Midbrain (tissue), 1 donor: ENCODE measurements around the gene NDUFS2.

Experiments used
- DNase-seq: peaks from one replicate; lab custom pipeline; 2025; lab: John Stamatoyannopoulos, UW

NDUFS2 gene

DNA sequence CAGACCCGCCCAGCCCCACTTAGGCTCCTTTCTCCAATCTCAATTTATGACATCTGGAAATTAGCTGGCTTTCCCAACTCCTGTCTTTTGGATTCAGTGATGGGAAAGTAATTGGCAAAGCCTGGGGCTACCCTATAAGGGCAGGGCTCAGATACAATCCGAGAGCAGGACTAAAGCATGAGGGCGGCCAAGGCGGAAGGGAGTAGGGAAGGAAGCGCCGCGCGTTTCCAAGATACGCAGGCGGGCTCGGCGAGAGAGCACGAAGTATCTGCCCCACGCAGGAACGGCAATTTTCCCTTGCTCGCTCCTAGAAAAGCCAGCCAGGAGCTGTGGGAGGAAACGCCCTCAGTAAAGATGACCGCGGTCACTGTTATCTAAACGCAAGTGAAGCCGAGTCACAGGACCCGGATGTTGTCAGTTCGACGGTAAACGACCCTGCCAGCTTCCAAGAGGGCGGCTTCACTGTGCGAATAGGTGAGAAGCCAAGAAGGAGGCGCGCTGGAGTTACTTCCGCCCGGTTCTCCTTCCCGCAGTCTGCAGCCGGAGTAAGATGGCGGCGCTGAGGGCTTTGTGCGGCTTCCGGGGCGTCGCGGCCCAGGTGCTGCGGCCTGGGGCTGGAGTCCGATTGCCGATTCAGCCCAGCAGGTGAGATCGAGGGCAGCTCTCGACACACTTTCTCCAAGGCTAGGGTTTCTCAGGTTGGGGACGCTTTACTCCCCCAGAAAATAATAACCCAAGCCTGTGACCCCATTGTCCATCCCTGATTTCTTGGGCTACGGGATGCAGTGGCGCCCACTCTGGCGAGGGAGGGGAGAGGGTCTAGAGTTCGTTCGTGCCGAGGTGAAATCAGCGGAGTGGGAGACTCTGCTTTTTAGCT, at the start of gene NDUFS2:
NDUFS2 (plus strand) TSS at position 532 of the 877 bp plus-strand sequence; CDS start at position 551, 19 bp downstream.
- peak; percentile 99 for DNase-seq

- DNase-seq = no peak
Measured at GRCh38 chr1:161153176-161153575, 49.0 kb upstream of the NDUFS2 start.

- DNase-seq = peak; percentile 88
Measured at GRCh38 chr1:161153682-161154337, 48.4 kb upstream of the NDUFS2 start, which contains the start of gene UFC1. Gene UFC1 (plus strand): TSS chr1:161153978. CDS start chr1:161153998, 20 bp downstream.

- DNase-seq = no peak
Measured at GRCh38 chr1:161157867-161158266, 44.3 kb upstream of the NDUFS2 start.

DNA sequence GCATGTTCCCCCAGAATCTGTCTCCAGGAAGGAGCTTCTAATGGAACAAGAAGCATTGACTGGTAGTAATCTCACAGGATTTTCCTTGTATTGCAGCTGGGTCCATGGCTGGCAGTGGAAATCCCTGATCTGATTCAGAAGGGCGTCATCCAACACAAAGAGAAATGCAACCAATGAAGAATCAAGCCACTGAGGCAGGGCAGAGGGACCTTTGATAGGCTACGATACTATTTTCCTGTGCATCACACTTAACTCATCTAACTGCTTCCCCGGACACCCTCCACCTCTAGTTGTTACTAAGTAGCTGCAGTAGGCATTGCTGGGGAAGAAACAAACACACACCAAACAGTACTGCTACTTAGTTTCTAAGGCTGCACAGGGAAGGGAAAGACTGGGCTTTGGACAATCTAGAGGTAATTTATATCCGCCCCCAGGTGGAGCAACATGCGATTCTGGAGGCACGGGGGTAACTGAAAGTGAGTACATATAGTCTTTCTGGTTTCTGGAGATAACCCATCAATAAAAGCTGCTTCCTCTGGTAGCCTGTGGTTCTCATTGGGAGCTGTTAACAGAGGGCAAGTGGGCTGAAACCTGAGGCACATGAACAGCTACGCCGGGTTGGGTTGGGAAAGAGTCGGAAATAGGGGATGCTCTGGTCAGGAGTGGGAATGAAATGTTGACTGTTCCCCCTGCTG, 43.7 kb upstream of the NDUFS2 start:
- no peak for DNase-seq

DNA sequence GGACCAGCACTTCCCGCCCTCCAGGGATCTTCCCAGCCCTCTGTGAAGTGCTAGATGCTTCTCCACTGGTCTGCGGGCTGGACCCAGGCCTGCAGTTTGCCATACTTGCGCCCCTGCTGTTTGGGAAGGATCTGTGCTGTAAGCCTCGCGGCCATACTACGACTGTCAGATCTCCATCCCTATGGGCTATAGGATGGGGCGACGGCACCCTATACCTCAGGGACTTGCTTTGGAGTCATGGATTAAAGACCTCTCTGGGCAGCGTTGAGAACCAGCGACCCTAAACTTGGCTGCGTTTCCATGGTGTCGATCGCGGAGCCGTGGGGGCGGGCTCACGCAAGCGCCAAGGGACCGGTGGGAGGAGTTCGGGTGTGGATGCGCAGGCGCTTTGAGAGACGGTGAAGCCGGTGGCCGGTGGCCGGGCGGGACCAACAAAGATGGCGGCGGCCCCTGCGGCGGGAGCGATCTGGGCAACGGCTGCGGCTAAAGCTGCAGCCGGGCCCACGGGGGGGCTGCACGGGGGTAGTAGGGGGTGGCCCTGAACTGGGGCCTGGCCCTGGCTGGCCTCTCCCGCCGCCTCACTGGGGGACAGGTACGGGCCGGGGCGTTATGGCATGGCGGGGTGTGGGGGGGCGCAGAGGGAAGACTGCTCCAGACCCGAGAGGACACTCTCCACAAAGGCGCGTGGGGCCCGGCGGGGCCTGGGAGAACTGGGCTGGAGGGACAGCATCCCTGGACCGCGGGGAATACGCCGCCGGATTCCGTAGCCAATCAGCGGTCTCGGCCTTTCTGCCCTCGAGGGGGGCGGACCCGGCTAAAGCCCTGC, 42.9 kb upstream of the NDUFS2 start, which contains the start of gene USP21:
USP21 (plus strand) TSS at position 414 of the 826 bp plus-strand sequence. CDS start 1,141 bp downstream, outside the sequence.
- DNase-seq = peak; percentile 97

DNA sequence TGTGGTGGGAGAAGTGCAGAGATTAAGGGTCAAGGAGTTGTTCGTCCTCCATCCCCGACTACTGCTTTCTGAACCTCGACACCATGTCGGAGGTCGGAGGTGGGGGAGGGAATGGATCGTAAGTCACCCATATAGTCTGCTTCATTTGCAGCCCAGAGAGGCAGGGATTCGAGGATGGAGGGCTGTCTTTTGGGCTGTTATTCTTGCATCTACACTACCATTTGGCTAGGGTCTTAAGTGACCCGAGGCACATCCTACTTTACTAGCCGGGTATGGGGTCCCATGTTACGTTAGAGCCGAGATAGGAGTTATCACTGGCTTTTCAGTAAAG, 42.3 kb upstream of the NDUFS2 start:
- DNase-seq = peak; percentile 51

DNA sequence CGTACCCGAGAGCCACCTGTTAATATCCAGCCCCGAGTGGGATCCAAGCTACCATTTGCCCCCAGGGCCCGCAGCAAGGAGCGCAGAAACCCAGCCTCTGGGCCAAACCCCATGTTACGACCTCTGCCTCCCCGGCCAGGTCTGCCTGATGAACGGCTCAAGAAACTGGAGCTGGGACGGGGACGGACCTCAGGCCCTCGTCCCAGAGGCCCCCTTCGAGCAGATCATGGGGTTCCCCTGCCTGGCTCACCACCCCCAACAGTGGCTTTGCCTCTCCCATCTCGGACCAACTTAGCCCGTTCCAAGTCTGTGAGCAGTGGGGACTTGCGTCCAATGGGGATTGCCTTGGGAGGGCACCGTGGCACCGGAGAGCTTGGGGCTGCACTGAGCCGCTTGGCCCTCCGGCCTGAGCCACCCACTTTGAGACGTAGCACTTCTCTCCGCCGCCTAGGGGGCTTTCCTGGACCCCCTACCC, 41.5 kb upstream of the NDUFS2 start:
- no peak for DNase-seq

DNA sequence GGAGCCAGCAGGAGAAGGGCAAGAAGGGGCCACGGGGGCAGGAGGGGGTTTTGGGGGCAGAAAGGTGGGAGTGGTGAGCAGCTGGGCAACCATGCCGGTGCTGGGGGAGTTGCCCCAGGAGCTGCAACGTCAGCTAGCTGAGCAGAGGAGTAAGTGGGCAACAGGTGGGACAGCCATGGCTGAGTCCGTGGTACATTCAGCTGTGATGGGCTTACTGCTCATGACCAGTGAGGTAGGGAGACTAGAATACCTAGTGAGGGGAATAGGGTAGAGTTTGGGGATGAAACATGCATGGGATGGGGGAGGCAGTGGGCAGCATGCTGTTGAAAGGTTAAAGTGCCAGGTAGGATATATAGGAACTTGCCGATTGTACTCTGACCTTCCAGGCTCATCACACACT, 40.5 kb upstream of the NDUFS2 start:
- no peak for DNase-seq

DNA sequence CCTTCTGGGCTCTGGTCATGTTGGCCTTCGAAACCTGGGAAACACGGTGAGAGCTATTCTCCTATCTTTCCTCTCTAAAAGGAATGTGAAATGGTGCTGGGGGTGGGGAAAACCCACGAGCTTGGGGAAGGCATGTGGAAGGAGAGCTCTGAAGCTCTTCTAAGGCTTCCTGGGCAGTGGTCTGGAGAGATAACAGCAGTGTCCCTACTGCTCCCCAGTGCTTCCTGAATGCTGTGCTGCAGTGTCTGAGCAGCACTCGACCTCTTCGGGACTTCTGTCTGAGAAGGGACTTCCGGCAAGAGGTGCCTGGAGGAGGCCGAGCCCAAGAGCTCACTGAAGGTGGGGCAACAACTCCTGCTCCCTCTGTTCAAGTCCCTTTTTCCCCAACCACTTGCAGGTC, 40.1 kb upstream of the NDUFS2 start:
- no peak for DNase-seq

DNA sequence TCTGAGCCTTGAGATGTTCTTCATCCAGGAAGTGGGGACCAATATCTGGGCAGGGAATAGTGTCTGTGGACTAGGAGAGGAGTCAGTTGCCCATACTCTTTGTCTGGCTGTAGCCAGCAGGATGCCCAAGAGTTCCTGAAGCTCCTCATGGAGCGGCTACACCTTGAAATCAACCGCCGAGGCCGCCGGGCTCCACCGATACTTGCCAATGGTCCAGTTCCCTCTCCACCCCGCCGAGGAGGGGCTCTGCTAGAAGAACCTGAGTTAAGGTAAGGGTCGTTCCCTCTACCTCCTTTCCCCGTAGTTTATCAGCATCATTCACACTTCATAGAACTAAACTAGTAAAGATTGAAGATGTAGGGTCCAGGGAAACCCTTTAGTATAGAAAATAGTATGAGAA, 39.4 kb upstream of the NDUFS2 start:
- no peak for DNase-seq

DNA sequence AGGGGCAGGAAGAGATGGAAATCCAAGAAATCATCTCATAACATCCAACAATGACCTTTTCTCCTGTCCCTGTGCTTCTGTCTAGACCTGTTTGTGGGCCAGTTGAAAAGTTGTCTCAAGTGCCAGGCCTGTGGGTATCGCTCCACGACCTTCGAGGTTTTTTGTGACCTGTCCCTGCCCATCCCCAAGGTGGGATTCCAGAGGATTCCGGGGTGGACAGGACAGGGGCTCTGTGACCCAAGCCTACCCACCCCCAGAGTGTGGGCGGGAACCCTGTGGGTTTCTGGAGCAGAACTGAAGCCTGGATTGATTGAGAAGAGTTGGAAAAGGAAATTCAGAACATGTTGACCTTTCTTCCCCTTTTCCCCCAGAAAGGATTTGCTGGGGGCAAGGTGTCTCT, 38.4 kb upstream of the NDUFS2 start:
- DNase-seq = no peak

DNA sequence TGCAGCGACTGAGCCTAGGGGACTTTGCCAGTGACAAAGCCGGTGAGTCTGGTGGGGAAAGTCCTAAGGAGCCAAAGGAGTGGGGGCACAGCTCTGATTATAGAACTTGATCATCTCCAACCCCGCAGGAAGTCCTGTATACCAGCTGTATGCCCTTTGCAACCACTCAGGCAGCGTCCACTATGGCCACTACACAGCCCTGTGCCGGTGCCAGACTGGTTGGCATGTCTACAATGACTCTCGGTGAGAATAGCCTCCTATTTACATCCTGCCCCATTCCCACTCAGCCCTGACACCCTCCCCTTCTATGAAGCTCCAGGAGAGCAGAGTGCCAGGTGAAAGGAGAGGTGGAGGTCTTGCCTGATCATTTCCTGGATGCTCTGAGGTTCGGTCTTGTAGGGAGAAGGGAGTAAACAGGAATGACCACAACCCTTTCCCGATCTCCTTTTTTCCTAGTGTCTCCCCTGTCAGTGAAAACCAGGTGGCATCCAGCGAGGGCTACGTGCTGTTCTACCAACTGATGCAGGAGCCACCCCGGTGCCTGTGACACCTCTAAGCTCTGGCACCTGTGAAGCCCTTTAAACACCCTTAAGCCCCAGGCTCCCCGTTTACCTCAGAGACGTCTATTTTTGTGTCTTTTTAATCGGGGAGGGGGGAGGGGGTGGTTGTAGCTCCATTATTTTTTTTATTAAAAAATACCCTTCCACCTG, 37.1 kb upstream of the NDUFS2 start:
- DNase-seq = no peak

GRCh38 chr1:161165742-161166668, 36.2 kb upstream of the NDUFS2 start, which contains the start of gene PPOX:
Gene PPOX (plus strand): TSS chr1:161166426. CDS start chr1:161166848, 422 bp downstream.
- peak; percentile 99 for DNase-seq

DNA sequence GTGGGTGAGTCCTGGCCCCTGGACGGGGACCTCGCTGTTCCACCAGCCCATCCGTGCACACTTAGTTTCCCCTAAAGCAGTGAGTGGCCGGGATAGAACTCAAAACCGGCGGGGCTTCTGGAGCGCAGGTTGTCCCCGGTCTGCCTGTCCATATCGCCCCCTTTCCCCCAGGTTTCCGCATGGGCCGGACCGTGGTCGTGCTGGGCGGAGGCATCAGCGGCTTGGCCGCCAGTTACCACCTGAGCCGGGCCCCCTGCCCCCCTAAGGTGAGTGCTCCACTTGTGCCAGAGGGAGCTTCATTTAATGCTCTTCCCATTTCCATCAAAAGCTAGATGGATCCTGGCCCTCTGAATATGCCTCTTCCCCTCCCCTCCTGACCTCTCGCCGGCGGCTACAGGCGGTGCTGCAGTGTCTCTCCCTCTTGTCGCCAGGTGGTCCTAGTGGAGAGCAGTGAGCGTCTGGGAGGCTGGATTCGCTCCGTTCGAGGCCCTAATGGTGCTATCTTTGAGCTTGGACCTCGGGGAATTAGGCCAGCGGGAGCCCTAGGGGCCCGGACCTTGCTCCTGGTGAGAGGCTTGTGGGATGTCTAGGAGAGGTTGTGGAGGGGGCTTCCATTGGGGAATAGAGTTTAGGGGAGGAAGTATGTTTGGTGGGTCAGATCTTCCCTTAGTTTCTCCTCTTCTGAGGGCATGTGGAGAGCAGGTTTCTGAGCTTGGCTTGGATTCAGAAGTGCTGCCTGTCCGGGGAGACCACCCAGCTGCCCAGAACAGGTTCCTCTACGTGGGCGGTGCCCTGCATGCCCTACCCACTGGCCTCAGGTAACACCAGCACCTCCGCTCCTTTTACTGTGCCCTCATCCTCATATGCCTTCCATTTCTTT, 35.3 kb upstream of the NDUFS2 start:
- DNase-seq = no peak

DNA sequence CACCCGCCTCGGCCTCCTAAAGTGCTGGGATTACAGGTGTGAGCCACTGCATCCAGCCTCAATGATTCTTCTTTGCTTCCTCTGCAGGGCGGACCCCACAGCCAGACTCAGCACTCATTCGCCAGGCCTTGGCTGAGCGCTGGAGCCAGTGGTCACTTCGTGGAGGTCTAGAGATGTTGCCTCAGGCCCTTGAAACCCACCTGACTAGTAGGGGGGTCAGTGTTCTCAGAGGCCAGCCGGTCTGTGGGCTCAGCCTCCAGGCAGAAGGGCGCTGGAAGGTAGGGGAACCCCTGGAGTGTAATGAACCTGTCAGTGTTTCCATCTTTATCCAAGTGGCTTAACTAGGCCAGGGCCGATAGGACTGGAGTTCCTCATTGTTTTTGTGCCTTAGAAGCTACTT, 33.3 kb upstream of the NDUFS2 start:
- DNase-seq = no peak

DNA sequence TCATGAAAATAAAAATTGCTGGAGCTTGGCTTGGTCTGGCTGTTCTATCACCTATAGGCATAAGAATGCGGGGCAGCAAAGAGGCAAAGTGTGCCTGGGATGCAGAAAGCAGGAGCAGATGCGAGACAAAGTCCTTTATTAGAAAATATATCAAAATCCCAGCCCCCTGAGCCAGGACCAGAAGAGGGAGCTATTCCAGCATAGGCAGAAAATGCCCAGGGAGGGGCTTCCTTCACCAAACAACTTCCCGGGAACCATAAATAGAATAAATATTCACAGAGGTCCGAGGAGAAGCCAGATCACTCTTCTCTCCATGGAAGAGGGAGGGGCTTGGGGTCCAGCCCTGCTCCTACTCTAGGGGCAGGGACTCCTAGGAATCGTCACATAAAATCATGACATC, 31.0 kb upstream of the NDUFS2 start:
- DNase-seq = no peak

GRCh38 chr1:161171696-161172095, 30.5 kb upstream of the NDUFS2 start:
- DNase-seq = no peak

DNA sequence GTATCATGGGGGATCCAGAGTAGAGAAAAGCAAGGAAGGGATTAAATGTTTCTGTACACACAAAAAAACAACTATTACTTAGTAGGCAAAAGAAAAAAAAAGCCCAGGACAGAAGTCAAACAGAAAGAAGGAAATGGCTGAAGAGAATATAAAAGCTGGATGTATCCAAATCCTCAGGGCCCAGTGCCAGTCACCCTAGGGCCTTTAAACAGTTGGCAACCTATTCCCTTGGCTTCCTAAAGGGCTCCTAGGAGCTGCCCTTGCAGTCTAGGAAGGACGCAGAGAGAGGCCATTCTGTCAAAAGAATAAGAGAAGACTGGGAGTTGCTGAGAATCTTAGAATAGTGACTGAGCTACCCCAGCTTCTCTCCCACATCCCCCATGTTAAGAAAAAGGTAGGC, 29.8 kb upstream of the NDUFS2 start:
- no peak for DNase-seq
